ENCODE results near the gene C19orf25.
A peak's percentile ranks its signal among the peaks of the same experiment; 100 is the strongest.
"Not testable (repeated sequence)": the region's sequence is repeated elsewhere in the genome, so short reads cannot be mapped to it uniquely, and the experiment has no call there.

The C19orf25 gene

GRCh38 chr19:1478934-1479707, at the start of gene C19orf25:
Gene C19orf25 (minus strand): TSS chr19:1479215. CDS start chr19:1478903, 312 bp downstream.
- DNase-seq, result peak; percentile 85

DNA sequence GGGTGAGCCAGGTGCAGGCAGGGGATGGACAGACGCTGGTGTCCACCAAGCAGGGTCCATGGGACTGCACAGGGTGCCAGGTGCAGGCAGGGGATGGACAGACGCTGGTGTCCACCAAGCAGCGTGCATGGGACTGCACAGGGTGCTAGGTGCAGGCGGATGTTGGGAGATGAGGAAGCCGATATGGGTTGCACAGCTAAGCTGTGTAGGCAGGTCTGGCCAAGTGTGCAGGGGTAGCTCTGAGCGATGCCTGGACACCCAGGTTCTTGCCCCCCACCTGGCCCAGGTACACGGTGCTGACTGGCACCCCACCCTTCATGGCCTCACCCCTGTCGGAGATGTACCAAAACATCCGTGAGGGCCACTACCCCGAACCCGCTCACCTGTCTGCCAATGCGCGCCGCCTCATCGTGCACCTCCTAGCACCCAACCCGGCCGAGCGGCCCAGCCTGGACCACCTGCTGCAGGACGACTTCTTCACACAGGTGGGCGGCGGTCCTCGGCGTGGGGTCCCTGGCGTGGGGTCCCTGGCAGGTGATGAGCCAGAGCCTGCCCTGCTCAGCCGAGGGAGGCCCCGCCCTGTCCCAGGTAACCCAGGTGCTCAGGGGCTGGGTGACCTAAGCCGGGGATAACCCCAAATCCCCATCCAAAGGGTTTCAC, 48.8 kb upstream of the C19orf25 start:
- DNase-seq, result no peak

- DNase-seq, result no peak
Observed at GRCh38 chr19:1526979-1527649, 48.1 kb upstream of the C19orf25 start.

GRCh38 chr19:1526066-1526778, 47.2 kb upstream of the C19orf25 start:
- DNase-seq, result no peak

DNA sequence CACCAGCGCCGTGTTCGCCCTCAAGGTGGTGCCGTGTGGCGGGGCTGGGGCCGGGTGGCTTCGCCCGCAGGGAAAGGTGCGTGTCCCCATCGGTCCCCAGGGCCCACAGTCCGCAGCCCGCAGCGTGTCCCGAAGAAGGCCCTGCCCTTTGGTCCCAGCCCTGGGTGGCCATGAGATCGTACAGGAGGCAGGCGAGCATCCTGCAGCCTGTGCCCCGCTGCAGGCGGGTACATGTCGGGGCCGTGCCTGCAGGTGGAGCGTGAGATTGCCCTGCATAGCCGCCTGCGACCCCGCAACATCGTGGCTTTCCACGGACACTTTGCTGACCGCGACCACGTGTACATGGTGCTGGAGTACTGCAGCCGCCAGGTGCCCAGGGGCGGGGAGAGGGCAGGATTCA, 46.3 kb upstream of the C19orf25 start:
- no peak for DNase-seq

- DNase-seq, result no peak
Observed at GRCh38 chr19:1524972-1525325, 45.9 kb upstream of the C19orf25 start.

- DNase-seq, result no peak
Observed at GRCh38 chr19:1524287-1524971, 45.4 kb upstream of the C19orf25 start.

- no peak for DNase-seq
Observed at GRCh38 chr19:1523412-1524286, 44.6 kb upstream of the C19orf25 start, which contains the start of gene PLK5. Gene PLK5 (plus strand): TSS chr19:1524077. CDS start chr19:1526997, 2,920 bp downstream.

- no peak for DNase-seq
Observed at GRCh38 chr19:1522838-1523237, 43.8 kb upstream of the C19orf25 start.

DNA sequence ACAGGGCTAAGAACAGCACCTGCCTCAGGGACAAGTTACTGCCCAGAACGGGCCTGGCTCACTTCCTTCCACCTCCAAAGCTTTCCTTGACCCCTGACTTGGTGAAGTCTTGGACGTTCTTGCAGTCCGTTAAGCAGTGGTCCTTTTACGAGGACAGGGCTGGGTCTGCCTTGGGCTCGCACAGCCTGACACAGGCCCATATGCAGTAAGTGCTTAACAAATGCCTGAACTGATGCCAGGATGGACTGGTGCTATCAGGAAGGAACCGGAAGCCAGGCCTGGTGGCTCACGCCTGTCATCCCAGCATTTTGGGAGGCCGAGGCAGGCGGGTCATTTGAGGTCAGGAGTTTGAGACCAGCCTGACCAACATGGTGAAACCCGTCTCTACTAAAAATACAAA, 43.0 kb upstream of the C19orf25 start:
- no peak for DNase-seq

DNA sequence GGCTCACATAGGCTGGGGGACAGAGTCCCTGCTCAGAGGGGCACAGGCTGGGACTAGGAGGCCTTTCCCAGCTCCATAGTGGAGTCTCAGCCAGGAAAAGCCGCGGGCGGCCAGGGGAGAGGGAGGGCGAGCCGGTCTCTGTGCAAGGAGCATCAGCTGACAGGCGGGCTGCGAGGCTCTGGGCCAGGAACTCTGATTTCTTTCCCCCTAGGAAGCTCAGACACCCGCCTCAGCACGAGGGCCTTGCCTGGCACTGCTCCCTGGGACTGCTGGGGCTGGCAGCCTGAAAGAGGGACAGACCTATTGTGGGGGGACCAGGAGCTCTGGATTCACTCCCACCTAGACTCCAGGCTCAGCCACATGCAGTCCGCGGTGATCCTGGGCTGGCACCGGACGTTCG, 42.6 kb upstream of the C19orf25 start:
- DNase-seq, result no peak

DNA sequence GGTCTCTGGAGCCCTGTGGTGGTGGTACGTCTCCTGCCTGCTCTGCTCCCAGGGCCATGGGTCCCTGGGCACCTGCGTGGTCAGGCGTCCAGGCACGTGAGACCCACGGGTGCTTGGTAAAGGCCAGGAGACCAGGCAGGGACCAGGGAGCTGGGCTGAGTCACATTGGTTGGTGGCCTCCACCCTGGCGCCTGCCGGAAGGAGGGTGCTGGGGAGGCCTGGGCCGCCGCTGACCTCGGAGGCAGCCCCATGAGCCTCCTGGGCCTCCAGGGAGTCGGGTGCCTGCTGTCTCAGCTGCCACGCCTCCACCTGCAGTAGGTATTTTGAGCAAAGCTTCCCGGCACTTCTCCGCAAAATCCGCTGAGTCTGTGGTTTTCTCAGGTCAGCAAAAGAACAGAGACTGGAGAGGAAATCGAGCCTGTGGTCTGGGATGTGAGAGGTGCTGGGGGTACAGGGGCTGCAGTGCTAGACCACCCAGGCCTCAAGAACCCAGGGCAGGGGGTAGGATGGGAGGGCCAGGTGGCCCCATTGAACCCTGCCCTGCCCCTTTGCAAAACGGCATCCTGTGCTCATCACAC, 41.3 kb upstream of the C19orf25 start:
- no peak for DNase-seq

DNA sequence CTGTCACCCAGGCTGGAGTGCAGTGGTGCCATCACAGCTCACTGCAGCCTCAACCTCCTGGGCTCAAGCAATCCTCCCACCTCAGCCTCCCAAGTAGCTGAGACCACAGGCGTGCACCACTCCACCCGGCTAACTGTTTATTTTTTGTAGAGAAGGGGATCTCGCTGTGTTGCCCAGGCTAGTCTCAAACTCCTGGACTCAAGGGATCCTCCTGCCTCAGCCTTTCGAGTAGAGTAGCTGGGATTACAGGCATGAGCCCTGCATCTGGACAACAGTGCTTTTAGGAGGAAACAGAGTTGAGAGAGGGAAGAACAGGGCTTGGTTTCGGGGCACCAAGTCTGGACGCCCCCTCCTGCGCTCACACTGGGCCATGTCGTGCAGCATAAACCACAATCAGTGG, 40.8 kb upstream of the C19orf25 start:
- not testable (repeated sequence) for DNase-seq

DNA sequence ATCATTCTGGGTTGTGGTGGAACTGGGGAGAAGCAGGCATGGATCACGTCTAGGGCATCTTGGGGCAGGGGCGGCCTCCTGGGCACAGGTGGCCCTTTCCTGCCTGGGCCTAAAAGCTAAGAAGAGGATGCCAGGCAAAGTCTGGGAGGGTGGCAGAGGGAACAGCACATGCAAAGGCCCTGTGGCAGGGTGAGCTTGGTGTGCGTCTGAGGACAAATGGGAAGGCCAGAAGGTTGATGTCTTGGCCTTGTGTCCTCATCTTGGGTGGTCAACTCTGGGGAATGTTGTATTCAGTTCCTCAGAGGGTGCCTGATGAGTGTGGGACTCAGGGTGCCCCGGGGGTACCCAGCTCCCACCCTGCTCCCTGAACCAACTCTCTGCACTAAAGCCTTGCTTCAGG, 39.5 kb upstream of the C19orf25 start:
- no peak for DNase-seq

- no peak for DNase-seq
Observed at GRCh38 chr19:1516395-1516753, 37.4 kb upstream of the C19orf25 start.

DNA sequence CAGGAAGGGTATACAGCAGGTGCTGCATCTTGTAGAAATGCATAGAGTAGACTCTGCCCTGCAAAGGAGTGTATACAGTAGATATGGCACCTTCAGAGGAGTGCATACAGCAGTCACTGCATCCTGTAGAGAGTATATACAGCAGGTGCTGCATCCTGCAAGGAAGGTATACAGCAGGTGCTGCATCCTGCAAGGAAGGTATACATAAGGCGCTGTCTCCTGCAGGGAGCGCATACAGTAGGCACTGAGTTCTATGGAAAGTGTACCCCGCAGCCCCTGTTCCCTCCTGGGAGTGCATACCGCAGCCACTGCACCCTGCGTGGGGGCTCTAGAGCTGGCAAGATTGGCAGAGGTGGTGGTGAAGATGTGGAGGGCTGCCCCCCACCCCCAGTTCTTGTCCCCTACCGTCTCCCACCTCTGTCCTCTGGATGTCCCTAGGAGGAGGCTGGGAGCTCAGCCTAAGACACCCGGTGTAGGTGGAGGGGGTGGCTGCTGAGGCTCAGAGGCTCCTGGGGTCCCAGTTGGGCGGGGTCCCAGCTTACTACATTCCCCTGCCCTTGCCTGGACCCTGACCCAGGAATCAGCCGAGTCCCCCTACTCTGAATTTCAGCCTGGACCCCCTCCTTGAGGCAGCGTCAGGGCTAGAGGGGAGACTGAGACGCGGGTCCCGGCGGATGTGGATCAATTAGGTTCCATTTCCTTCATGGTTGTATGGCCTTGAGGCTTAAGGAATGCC, 36.1 kb upstream of the C19orf25 start:
- DNase-seq, result no peak

DNA sequence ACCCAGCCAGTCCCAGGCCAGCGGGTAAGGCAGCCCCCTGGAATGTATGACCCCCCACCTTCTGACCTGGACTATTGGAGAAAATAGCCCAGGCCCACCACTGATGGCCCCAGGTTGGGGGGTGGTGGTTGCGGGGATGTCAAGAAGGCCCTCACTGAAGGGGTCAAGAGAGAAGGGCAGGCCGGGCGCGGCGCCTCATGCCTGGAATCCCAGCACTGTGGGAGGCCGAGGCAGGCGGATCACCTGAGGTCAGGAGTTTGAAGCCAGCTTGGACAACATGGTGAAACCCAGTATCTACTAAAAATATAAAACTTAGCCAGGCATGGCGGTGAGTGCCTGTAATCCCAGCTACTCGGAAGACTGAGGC, 35.3 kb upstream of the C19orf25 start:
- no peak for DNase-seq

DNA sequence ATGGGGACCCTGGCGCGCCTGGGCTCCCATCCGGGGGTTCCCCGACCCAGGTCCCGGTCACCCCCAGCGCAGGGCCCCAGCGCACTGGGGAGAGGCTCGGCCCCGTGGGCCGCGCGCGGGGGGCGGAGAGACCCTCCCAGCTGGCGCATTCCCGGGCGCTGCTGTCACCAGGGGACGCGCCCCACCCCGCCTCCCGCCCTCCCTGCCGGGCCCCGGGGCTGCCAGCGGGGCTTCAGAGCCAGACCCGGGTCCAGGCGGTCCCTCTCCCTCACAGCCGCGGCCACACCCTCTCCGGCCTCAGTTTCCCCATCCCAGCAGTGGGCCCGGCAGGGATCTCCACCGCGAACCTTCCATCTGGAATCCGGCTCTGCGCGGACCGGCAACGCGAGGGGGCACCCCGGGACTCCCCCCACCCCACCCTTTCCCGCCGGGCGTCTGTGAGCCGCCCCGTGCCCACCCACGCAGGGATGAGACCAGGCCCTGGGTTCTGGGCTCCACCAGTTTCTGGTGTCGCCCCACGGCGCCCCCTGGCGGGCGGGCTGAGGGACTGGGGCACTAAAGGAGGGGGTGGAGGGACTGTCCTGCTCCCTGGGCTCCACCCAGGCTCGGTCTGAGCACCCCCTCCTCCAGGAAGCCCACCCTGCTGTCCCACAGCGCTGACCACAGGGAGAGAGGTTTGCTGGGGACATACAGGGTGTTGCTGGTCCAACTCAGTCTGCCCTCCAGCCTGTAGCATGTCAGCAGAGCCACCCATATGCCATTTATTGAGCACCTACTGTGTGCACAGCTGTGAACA, 34.7 kb upstream of the C19orf25 start:
- DNase-seq, result no peak

- DNase-seq, result no peak
Observed at GRCh38 chr19:1512671-1513498, 33.9 kb upstream of the C19orf25 start, which contains the start of gene ADAMTSL5. Gene ADAMTSL5 (minus strand): TSS chr19:1513019. CDS start chr19:1510943, 2,076 bp downstream.
